Superior temporal gyrus (tissue), 1 donor: Measurements from ENCODE around the gene DPPA5.
"Not testable (repeated sequence)": the region's sequence is repeated elsewhere in the genome, so short reads cannot be mapped to it uniquely, and the experiment has no call there.

Experiments used
- DNase-seq: peaks from one replicate; pipeline ENCODE4 v3.0.0-alpha.2; 2016; ENCODE audit errors: extremely low spot score

DPPA5 gene, protein sequence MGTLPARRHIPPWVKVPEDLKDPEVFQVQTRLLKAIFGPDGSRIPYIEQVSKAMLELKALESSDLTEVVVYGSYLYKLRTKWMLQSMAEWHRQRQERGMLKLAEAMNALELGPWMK

DNA sequence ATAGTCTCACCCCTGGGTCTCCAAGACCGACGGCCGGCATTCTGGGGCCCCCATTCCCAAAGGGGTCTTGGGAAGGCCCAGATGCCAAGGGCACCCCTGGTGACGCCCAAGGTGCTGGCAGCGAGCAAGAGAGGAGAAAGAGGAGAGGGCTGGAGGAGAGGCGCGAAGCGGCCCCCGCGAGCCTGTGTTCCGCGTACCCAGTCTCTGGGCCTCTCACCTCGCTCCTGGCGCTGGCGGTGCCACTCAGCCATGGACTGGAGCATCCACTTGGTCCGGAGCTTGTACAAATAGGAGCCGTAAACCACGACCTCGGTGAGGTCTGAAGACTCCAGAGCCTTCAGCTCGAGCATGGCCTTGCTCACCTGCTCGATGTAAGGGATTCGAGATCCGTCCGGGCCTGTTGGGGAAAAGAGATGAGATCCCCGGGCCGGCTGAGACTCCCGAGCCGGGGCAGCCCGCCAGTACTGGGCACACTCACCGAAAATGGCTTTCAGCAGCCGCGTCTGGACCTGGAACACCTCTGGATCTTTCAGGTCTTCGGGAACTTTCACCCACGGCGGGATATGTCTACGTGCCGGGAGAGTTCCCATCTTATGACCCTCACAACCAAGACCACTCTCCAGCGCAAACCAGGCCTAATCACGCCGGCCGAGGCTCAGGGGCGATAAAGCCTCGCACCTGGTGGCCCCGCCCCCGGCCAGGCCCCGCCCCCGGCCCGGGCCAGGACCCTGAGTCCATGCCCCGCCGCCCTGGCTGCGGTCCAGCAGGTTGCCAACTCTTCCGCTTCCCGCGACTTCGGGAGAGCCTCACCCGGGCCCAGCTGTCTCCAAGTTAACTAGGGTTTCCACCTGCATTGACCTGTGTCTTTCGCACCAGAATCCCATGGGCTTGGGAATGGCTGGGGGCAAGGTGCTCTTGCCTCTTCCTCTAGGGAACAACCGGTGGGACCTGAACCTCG is at the start of gene DPPA5:
TSS of gene DPPA5 (minus strand) at position 641 of the 958 bp plus-strand sequence. CDS start at position 590, 51 bp downstream.
- DNase-seq, result no peak

DNA sequence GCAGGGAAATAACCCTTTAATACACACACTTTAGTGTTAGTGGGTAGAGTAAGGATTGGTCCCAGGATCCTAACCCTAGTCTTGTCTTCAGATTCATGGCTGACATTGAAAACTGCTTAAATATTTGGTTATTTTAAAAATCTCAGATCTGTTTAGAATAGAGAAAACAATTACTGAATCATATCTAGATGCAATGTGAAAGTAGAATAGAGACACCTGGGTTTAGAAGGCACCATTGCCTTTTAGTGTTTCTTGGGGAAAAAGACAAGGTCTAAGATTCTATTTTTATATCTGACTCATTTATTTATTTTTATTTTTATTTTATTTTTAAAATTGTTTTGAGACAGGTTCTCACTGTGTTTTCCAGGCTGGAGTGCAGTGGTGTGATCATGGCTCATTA is 46.6 kb upstream of the DPPA5 start:
- no peak for DNase-seq

DNA sequence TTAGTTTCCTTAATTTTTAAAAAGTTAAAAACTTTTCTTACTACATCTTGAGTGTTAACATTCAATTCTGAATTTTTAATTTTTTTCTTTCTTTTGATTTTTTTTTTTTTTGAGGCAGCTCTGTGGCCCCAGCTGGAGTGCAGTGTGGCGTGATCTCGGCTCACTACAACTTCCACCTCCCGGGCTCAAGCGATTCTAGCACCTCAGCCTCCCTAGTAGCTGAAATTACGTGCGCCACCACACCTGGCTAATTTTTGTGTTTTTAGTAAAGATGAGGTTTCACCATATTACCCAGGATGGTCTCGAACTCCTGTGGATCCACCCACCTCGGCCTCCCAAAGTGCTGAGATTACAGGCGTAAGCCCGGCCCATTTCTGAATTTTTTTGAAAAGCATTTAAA is 41.8 kb upstream of the DPPA5 start:
- no peak for DNase-seq

DNA sequence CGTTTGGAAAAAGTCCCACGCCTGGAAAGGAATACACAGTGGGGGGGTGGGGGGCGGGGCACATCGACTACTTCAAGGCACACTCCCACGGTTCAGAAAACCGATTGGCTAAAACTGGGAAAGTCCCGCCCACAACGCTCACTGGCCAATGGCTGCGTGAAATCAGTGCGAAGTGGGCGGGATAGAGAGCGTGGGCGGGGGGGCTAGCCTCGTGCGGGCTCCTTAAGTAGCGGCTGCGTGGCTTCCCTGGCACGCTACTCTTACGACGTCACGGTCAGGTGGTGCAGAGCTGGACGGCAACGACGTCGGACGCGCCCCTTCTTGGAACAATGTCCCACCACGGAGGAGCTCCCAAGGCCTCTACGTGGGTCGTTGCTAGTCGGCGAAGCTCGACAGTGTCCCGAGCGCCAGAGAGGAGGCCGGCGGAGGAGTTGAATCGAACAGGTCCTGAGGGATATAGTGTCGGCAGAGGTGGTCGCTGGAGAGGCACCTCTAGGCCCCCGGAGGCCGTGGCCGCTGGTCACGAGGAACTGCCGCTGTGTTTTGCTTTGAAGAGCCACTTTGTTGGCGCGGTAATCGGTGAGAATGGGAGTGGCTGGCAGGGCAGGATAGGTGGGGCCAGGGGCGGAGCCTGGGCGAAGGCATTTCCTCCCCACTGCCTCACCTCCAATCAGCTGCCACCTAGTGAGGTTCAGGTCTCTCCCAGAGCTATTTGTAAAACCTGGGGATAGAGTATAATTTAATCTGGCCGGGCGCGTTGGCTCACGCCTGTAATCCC is 40.7 kb upstream of the DPPA5 start, which contains the start of gene DDX43:
TSS of gene DDX43 (plus strand) at position 252 of the 778 bp plus-strand sequence. CDS start at position 330, 78 bp downstream.
- DNase-seq, result no peak

DNA sequence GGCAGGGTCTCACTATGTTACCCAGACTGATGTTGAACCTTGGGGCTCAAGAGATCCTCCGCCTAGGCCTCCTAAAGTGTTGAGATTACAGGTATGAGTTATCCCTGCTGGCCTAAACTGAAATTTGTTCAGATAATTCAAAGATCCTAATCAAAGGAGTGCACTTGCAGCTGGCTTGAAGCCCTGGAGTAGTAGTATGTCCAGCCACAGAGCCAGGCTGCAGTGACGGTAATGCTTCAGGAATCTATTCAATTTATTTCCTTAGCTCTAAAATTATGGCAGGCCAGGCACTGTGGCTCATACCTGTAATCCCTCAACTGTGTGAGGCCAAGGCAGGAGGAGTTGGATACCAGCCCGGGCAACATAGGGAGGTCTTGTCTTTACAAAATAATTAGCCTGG is 39.2 kb upstream of the DPPA5 start:
- no peak for DNase-seq

DNA sequence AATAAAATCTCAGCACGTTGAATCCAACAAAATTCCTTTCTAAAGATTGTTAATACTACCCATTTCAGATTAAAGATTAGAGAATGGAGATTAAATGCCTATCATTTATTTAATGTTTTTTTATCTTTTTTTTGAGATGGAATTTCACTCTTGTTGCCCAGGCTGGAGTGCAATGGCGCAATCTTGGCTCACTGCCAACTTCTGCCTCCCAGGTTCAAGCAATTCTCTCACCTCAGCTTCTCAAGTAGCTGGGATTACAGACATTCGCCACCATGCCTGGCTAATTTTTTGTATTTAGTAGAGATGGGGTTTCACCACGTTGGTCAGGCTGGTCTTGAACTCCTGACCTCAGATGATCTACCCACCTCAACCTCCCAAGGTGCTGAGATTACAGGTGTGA is 38.1 kb upstream of the DPPA5 start:
- DNase-seq, result not testable (repeated sequence)

DNA sequence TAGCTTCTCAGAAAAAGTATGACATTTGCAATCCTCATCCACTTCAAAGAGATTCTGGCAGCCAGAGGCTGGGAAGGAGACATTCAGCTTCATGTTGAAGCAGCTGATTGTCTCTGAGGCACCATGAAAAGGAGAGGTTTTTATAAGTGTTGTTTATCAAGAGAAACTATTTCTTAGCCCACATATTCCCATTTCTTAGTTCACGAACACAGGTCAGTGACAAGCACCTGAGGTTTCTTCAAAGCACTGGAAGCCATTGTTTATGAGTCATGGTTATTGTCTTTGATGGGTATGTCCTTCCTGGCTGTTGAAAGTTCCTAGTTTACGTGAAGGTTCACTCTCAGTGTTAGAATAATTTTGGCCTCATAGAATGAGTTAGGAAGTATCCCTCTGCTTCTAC is 37.6 kb upstream of the DPPA5 start:
- DNase-seq, result no peak

DNA sequence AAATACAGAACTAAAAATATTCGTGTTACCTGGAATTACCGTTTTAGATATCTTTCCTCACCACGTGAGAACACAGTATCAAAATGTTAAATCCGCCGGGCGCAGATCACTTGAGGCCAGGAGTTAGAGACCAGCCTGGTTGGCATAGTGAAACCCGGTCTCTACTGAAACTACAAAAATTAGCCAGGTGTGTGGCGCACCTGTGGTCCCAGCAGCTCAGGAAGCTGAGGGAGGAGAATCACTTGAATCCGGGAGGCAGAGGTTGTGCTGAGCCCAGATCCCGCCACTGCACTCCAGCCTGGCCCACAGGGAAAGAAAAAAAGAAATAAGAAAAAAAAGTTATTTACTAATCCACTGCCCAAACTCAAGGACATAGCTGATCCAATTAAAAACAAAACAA is 35.8 kb upstream of the DPPA5 start:
- DNase-seq, result no peak

DNA sequence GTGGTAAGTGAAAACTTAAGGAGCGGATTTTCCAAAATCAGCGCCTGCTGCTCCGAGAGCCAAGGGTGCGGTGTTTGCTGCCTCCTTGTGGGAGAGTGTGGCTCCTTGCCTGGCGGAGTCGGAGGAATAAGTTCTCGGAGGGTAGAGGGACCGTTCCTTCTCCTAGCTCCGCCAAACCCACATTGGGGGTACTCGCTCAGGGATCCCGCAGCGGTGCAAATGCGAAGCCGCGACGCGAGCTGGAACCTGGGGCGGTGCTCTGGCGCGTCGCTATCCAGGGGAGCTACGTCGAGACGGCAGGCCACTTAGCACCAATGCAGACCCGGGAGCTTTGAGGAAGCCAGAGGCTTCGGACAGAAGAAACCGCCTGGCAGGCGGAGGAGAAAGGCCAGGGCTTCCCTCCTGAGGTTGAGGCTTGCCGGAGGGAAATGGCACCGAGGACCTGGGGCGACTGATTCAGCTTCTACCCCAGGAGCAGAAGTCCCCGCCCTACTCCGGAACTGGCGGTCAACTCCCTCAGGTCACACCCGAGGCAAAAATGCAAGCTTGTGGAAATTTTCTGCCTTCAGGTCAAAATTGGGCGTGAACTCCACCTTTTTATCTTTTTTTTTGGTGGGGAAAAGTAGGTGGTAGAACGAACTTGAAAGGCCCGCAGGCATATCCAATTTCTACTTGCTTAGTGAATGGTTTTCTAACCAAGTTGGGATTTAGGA is 34.9 kb upstream of the DPPA5 start:
- peak; percentile 53 for DNase-seq

DNA sequence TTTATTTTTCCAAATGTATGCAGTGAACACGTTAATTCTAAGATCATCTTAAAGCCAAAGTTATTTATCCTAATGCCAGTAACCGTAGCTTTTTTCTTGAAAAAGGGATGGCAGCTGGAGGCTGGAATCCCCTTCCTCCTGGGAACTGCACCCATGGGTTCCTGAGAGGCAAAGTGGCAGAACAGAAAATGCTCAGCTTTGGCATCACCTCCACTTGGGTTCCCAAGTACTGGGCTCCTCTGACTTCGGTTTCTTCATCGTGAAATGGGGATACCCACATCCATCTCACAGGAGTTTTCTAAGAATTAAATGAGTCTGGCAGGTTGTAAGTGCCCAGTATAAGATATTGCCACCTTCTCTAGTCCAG is 34.3 kb upstream of the DPPA5 start:
- no peak for DNase-seq

DNA sequence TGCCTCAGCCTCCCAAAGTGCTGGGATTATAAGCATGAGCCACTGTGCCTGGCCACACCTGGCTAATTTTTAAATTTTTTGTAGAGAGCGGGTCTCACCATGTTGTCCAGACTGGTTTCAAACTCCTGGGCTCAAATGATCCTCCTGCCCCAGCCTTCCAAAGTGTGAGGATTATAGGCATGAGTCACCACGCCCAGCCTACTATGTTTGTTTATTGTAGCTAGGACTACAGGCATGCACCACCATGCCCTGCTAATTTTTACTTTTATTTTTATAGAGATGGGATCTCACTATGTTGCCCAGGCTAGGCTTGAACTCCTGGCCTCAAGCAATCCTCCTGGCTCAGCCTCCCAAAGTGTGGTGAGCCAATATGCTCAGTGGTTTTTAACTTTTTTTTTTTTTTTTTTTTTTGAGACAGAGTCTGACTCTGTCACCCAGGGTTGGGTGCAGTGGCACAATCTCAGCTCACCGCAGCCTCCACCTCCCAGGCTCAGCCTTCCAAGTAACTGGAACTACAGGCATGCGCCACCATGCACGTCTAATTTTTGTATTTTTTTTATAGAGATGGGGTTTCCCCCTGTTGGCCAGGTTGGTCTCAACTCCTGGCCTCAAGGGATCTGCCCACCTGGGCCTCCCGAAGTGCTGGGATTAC is 28.5 kb upstream of the DPPA5 start:
- DNase-seq, result no peak

DNA sequence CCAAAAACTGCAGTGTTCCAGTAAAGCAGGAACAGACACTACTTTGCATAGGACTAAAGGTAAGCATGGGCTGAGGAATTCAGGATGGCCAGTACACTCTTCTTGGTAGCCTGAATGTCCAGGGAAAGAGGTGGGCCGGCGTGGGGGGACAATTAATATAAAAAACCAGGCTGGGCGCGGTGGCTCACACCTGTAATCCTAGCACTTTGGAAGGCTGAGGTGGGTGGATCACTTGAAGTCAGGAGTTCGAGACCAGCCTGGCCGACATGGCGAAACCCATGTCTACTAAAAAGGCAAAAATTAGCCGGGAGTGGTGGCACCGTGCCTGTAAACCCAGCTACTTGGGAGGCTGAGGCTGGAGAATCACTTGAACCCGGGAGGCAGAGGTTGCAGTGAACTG is 27.5 kb upstream of the DPPA5 start:
- DNase-seq, result not testable (repeated sequence)

DNA sequence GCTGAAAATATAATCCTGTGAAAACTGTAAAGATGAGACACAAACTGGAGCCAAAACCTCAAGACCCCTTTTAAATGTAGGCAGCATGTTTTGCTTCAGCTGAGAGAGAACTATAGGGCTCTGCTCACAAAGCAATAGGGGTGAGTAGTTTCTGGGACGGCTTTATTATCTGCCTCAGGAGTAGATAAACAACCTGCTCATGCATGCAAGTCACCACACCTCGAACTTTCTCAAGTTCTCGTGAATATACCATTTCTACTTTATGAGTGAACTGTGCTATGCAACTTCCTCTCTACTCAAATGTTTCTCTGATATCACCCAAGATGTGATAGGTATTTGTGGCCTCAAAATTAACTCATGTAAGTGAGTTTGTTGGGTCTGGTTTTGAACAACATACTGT is 23.1 kb upstream of the DPPA5 start:
- no peak for DNase-seq

DNA sequence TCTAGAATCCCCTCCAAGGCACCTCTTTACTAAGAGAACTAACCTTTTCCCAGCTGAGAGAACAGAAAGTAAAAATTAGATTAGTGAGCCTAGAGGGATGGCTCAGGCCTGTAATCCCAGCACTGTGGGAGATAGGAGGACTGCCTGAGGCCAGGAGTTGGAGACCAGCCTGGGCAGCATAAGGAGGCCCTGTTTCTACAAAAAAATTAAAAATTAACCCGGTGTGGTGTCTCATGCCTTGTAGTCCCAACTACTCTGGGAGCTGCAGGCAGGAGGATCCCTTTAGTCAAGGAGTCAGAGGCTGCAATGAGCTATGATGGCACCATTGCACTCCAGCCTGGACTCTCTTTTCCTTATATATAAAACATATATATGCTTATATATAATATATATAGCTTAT is 21.1 kb upstream of the DPPA5 start:
- no peak for DNase-seq

DNA sequence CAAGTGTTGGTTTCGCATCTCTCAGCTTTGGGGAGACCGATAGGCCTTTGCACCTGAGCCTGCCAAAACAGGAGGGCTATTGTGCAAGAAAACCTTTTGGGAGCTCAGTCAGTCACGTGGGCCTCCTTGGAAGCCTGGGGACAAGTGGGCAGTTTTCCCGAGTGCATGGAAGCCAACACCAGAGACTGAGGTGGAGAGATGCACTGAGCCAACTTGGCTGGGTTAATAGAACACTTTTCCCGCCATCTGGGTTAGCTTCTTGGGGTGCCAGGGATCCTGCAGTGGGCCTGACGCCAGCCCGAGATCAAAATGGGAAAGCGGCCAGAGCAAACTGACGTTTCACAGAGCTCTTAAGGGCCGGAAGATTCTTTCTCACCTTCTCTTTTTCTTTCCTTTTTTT is 18.4 kb upstream of the DPPA5 start:
- no peak for DNase-seq

DNA sequence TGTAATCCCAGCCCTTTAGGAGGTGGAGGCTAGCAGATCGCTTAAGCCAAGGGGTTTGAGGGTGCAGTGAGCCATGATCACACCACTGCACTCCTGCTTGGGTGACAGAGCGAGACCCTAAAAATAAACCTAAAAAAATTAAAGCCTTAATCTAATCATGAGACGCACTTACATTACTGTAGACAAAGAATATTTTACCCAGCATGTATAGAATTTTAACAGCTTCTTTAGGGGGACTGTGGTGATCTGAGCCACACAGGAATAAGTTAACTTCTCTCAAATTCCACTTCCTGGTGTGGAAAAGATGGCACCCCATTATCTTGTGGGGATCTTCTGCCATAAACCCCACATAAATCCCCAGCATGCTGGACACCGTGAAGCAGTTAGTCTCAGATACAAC is 17.9 kb upstream of the DPPA5 start:
- no peak for DNase-seq

DNA sequence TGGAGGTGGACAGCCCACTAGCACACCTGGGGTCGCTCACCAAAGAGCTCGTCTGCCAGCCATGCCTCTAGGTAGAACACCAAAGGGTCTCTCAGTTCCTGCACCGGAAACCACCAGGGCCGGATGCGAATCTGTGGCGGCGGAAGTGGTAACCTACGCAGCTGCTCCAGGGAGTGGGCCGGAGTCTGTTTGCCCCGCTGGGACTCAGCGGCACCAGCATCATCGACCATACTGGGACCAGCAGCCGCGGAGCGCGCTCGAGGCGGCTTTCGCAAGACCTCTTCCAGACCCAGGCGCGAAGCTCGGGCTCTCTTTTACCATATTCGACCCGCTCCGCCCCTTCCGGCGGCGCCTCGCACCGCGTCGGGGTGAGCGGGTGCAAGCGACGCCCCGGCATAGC is 15.5 kb upstream of the DPPA5 start, which contains the start of gene OOEP:
TSS of gene OOEP (minus strand) at position 335 of the 400 bp plus-strand sequence. CDS start at position 230, 105 bp downstream.
- DNase-seq, result no peak

DNA sequence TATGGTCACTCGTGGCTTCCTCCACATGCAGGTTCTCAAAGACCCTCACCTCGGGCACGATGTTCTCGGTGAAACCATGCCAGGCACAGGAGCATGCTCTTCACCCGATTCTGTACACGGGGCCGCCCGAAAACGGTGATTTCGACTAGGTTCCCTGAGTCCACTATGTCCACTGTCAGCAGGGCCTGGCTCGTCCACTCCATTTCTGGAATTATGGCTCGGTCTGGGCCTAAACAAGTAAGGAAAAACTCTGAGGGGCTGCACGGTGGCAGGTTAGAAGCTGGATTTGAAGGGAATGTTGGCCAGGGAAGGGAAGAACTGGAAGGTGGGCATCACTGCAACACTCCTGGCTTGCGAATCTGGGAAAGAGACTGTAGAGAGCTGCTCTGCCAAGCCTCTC is 15.1 kb upstream of the DPPA5 start:
- DNase-seq, result no peak

DNA sequence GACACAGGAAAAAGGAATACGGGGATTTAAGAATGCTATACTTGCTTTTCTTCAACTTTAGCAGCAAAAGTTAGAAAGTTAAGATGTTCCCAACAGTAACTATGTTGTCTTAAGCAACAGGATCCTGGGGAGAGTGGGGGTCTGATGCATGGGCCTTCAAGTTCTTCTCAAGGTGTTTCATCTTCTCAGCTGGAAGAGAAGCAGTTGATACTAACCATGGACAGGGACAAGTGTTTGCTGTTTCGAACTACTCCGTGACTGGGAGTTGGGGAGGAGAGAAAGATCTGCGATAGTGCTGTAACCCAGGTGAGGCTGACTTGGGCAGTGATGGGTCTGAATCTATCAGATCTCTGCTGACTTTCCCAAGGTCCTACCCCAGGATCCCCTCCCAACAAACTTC is 14.6 kb upstream of the DPPA5 start:
- DNase-seq, result no peak

DNA sequence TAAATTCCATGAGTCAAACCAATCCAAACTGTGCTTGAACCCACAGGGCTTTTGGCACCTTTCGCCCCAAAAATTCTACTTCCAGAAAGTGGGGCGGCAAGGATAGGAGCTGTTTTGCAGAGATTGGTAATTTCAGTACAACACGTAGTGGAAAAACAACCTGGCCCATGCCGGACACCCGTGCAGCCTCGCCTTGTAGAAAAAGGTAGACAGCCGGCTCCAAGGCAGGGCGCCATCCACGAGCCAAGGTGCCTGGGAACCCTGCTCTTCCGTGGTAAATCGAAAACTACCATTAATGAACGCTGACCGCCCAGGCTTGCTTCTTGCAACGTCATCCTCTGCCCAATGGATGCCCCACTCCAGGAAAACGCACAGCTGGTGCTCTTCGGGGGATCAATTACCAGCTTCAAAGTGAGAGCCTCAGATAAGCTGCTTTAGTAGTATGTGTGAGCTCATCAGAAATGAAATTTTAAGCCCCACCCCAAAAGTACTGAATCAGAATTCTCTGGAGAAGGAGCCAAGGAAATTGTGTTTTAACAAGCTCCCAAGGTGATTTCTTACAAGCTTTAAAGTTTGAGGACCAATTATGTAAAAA is 13.8 kb upstream of the DPPA5 start:
- no peak for DNase-seq

DNA sequence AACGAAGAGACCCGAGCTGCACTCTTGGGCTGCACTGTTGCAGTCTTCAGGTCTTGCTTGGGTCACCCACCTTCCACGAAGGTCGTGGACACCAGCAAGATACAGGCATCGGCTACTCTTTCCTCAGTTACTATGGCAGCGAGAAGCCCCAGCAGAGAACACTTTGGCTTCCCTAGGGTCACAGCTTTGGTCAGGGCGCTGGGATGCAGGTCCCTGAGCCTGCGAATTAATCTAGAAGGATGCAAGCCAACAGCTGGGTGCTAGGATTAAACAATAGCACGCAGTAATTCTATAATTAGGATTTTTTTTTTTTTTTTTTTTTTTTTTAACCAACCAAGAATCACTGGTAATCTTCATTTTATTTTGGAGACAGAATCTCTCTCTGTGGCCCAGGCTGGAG is 10.5 kb upstream of the DPPA5 start:
- no peak for DNase-seq
